PFSK-1 (cell line): ENCODE data around the gene GATA2.

Source experiments
- FOXP2 ChIP-seq: optimal IDR thresholded peaks from 2 replicates; pipeline ENCODE3; 2011; ENCODE audit warnings: borderline replicate concordance, control low read depth, inconsistent platforms; ENCODE audit not compliant: insufficient read depth; ENCODE audit errors: extremely low read length, extremely low read depth
- POLR2AphosphoS5 ChIP-seq: IDR thresholded peaks from 2 replicates; pipeline ENCODE4 v1.6.1; 2012; ENCODE audit warnings: low read depth, mild to moderate bottlenecking, control low read depth, low read length, moderate library complexity
- REST ChIP-seq, 2 experiments: IDR thresholded peaks; 2 replicates each; pipeline versions ENCODE4 v1.6.1 to v1.8.0; 2011 to 2012; ENCODE audit warnings: low read depth in 2 of 2, low read length in 2 of 2, control low read depth in 1 of 2, inconsistent platforms in 1 of 2, mild to moderate bottlenecking in 1 of 2, moderate library complexity in 1 of 2; ENCODE audit not compliant: insufficient read depth in 1 of 2
- SIN3A ChIP-seq: IDR thresholded peaks from 2 replicates; pipeline ENCODE4 v1.6.1; 2012; ENCODE audit warnings: mild to moderate bottlenecking, low read length, moderate library complexity, borderline replicate concordance; ENCODE audit not compliant: insufficient read depth
- TAF1 ChIP-seq: IDR thresholded peaks from 2 replicates; pipeline ENCODE4 v1.6.1; 2012; ENCODE audit warnings: low read length, control low read depth, borderline replicate concordance; ENCODE audit not compliant: insufficient read depth

Gene GATA2

DNA sequence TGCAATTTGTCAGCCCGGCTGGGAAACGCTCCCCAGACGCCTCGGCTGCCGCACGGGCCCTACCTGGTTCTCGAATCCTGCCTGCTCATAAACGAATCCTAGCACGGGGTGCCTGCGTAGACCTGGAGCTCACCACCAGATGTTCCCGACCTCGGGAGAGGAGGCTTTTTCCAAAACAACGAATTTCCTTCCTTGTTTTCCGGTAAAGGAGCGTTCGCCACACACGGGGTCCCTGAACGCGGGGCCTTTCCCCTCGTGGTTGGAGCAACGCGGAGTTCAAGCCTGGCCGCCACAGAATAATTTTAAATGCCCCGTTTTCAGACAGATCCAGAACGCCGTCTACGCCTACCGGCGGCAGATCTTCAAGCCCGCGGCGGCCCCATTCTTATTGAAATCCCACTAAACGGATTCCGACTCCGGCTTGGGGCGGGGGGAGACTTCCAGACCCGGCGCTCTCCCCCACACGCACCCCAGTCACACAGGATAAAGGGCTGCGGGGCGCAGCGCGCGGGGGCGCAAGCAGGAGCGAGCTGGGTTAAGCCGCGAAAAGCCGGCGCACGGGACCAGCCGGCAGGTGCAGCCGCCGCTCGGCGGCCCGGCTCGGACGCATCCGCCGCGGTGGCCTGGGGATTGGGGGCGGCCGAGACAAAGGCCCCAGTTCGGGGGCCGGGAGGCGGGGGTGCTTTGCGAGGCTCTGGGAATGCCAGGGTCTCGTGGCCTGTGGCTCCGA, 895 bp downstream of the GATA2 start:
- TF ChIP-seq TAF1 (no peak), SIN3A (no peak), POLR2AphosphoS5 (no peak), FOXP2 (no peak), REST (IDR thresholded peaks at IDR 0.05; ENCODE audit: insufficient read depth in 1 of 2, low read depth in 2 of 2, low read length in 2 of 2) (no peak)

DNA sequence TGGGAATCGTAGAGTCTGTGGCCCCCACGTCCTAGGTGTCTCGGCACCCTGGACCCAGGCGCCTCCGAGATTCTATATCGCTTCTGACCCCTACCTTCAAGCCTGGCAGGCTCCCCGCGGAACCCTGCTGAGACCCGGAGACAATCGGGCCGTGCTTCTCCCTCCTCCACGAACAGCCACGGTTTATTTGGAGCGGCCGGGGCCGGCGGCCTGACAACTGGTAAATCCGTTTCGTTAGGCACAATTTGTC, 1.4 kb downstream of the GATA2 start:
- TF ChIP-seq REST (IDR thresholded peaks at IDR 0.05; ENCODE audit: insufficient read depth in 1 of 2, low read depth in 2 of 2, low read length in 2 of 2) (no peak), POLR2AphosphoS5 (no peak), SIN3A (no peak), FOXP2 (no peak), TAF1 (no peak)

DNA sequence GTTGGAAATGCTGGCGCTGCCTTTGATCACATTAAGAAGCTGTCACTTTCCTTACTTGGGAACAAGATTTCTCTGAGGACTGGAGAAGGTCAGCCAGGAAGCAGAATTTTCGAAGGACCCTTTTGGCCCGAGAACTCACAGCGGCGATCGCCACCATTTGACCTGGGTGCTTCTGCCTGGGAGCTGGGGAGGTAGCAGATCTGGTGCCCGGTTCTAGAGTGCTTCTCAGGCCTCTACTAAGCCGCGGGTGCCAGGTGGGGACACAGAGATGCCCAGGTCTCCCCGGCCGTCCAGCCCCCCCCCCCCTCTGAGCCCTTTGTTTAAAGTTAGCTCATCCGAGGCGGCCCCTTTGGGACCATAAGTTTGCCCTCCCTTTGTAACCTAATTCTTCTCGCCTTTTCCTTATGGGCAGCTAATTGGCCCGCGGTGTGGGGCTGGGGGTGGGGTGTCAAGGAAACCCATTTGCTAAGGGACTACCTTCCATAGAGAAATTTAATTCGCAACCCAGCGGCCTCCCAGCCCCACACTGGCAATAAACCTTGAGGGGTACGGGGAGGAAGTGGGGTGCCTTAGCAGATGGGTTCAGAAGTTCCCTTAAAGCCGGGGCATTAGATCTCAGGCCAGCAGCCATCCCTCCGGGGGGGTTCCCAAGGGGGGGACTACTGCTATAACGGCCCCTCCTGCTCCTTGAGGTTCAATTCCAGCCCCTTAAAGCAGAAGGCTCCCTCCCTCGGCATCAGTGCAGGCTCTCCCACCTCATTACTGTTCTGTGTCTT, 1.9 kb downstream of the GATA2 start:
- no peak for TF ChIP-seq REST (IDR thresholded peaks at IDR 0.05; ENCODE audit: insufficient read depth in 1 of 2, low read depth in 2 of 2, low read length in 2 of 2)
- TF ChIP-seq FOXP2: no peak
- no peak for TF ChIP-seq TAF1
- no peak for TF ChIP-seq POLR2AphosphoS5
- no peak for TF ChIP-seq SIN3A

- TF ChIP-seq FOXP2 (no peak), POLR2AphosphoS5 (no peak), REST (IDR thresholded peaks at IDR 0.05; ENCODE audit: insufficient read depth in 1 of 2, low read depth in 2 of 2, low read length in 2 of 2) (no peak), TAF1 (no peak), SIN3A (no peak)
Observed at GRCh38 chr3:128490650-128490914, 2.4 kb downstream of the GATA2 start.
